Measurements from ENCODE around the gene VPS37C. TPM values are rescaled to one million over a fixed set of nuclear protein-coding genes. Genes with fewer than 3 reads are reported as not detected.

VPS37C gene
- total RNA-seq (2022; extraction: Qiagen RNA extraction): 15.6 to 17.5 TPM (median 17.0 TPM) in 5 replicates

DNA sequence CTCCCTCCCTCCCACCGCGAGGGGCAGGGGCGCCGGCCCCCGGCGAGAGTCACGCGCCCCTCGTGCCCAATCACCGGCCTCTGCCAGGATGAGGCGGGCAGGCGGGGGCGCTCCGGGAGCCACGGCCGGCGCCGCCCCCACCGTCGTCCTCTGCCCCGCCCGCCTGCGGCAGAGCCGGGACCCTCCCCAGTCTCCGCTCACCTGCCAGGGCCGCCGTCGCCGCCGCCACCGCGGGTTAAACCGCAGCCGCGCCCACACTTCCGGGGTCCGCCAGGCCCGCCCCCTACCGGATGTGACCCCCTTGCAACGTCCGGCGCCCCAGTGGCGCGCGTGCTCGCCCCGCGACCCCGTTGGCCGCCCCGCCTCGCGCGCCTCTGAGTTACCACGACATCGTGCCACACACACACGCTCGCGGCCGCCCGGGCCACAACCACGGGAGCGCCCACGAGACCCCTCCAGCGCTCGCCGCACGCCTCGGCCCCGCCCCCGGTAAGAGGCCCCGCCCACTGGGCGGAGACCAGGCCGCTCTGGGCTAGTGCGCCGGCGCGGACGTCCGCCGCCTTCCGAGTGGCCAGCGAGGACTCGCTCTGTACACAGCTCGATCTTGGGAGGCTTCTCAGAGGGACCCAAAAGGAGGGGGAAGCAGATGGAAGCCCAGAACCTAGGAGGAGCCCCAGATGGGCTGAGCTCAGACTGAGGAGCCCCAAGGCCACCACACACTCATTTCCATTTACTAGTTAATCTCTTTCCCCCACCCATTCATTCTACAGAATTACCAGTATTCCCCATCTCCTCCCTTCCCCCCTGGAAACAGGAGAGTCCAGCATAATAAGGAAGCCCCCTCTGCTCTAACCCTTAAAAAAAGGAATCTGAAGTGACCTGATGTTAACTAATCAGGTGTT, at the start of gene VPS37C:
Gene VPS37C (minus strand): TSS at position 237 of the 902 bp plus-strand sequence. CDS start 22,597 bp downstream, outside the sequence.

DNA sequence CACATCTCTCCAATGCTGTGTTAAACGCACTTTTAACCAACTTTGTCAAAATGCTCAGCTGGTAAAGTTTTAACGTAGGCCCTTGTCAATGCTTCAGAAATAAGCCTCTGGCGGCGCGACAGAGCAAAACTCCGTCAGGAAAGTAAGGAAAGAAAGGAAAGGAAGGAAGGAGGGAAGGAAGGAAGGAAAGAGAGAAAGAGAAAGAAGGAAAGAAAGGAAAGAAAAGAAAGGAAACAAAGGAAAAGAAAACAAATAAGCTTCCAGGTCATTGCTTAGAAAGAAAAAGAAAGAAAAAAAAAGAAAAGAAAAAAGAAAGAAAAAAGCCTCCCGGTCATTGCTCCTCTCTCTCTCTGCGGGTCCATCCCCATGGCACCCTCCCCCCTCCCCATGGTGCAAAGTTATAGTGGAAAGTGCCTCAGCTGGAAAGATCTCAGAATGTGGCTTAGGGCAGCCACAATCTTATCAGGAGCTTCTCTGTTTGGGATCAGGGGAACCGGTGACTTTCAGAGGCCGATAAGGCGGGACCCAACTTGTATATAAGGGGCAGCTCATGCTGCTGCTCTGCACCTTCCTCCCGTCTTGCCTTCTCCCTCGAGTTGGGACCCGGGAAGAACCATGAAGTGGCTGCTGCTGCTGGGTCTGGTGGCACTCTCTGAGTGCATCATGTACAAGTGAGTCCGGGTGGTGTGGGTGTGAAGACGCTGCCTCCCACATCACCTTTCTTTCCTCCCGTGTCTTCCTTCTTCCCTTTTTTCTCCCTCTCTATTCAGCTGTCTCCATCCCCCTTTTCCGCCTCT, 41.9 kb upstream of the VPS37C start, which contains the start of gene PGA3:
Gene PGA3 (plus strand): TSS at position 566 of the 797 bp plus-strand sequence. CDS start 50 bp downstream, at position 616.

Other genes starting within 250 kb of the VPS37C start
- 103 to 128 TPM (median 121 TPM) in 5 replicates for gene TMEM109, start 247.3 kb downstream of the VPS37C start, total RNA-seq (2022; extraction: Qiagen RNA extraction)
- 91.4 to 146 TPM (median 134 TPM) in 5 replicates for gene TMEM132A, start 237.0 kb downstream of the VPS37C start, total RNA-seq (2022; extraction: Qiagen RNA extraction)
- gene SLC15A3, start 209.2 kb downstream of the VPS37C start, total RNA-seq (2022; extraction: Qiagen RNA extraction): not detected in 5 replicates
- gene CD6, start 189.7 kb downstream of the VPS37C start, total RNA-seq (2022; extraction: Qiagen RNA extraction): 0.08 to 0.18 TPM (median 0.15 TPM) in 4 of 5 replicates, not detected in the other
- gene CD5, start 58.9 kb downstream of the VPS37C start, total RNA-seq (2022; extraction: Qiagen RNA extraction): not detected in 5 replicates
- gene PGA3, start 42.1 kb upstream of the VPS37C start, total RNA-seq (2022; extraction: Qiagen RNA extraction): not detected in 5 replicates
- gene PGA4, start 60.9 kb upstream of the VPS37C start, total RNA-seq (2022; extraction: Qiagen RNA extraction): 0.12 TPM in 1 of 5 replicates, not detected in the others
- gene PGA5, start 79.7 kb upstream of the VPS37C start, total RNA-seq (2022; extraction: Qiagen RNA extraction): not detected in 5 replicates
- 0.56 to 1.0 TPM (median 0.69 TPM) in 5 replicates for gene VWCE, start 133.9 kb upstream of the VPS37C start, total RNA-seq (2022; extraction: Qiagen RNA extraction)
- 159 to 173 TPM (median 164 TPM) in 5 replicates for gene DDB1, start 171.7 kb upstream of the VPS37C start, total RNA-seq (2022; extraction: Qiagen RNA extraction)
- gene TKFC, start 171.8 kb upstream of the VPS37C start, total RNA-seq (2022; extraction: Qiagen RNA extraction): 43.9 to 74.0 TPM (median 70.7 TPM) in 5 replicates
- gene CYB561A3, start 200.5 kb upstream of the VPS37C start, total RNA-seq (2022; extraction: Qiagen RNA extraction): 34.3 to 46.4 TPM (median 45.0 TPM) in 5 replicates
- gene TMEM138, start 200.9 kb upstream of the VPS37C start, total RNA-seq (2022; extraction: Qiagen RNA extraction): 87.0 to 115 TPM (median 93.5 TPM) in 5 replicates
- gene TMEM216, start 231.2 kb upstream of the VPS37C start, total RNA-seq (2022; extraction: Qiagen RNA extraction): 15.3 to 17.8 TPM (median 16.8 TPM) in 5 replicates

All from A549 treated with Mapracorat at 1 μM for 4 hours (cell line).